ENCODE measurements around the gene CCDC71. TPM values are rescaled to one million over a fixed set of nuclear protein-coding genes. Genes with fewer than 3 reads are reported as not detected.

The CCDC71 gene
- total RNA-seq, 1 donor from 2014 or later: 33.4 TPM

- TF ChIP-seq CTCF (conservative IDR thresholded peaks at IDR 0.05; ENCODE audit: low read depth, low read length): no peak
- H3K4me3 ChIP-seq (ENCODE audit: low read depth, low read length): no peak overlapping the region
- no peak for DNase-seq (ENCODE audit: low read depth)
Observed at GRCh38 chr3:49198161-49198560, 32.0 kb upstream of the CCDC71 start.

GRCh38 chr3:49191741-49192140, 25.6 kb upstream of the CCDC71 start:
- no peak for TF ChIP-seq CTCF (conservative IDR thresholded peaks at IDR 0.05; ENCODE audit: low read depth, low read length)
- no peak overlapping the region for H3K4me3 ChIP-seq (ENCODE audit: low read depth, low read length)
- no peak for DNase-seq (ENCODE audit: low read depth)

- H3K4me3 ChIP-seq (ENCODE audit: low read depth, low read length): no peak overlapping the region
- no peak for TF ChIP-seq CTCF (conservative IDR thresholded peaks at IDR 0.05; ENCODE audit: low read depth, low read length)
- DNase-seq (ENCODE audit: low read depth): no peak
Observed at GRCh38 chr3:49183873-49184272, 17.7 kb upstream of the CCDC71 start.

GRCh38 chr3:49182682-49183081, 16.6 kb upstream of the CCDC71 start:
- TF ChIP-seq CTCF (conservative IDR thresholded peaks at IDR 0.05; ENCODE audit: low read depth, low read length): no peak
- no peak for DNase-seq (ENCODE audit: low read depth)
- H3K4me3 ChIP-seq (ENCODE audit: low read depth, low read length): no peak overlapping the region

- H3K4me3 ChIP-seq (ENCODE audit: low read depth, low read length): no peak overlapping the region
- no peak for TF ChIP-seq CTCF (conservative IDR thresholded peaks at IDR 0.05; ENCODE audit: low read depth, low read length)
- DNase-seq (ENCODE audit: low read depth): no peak
Observed at GRCh38 chr3:49181351-49181750, 15.2 kb upstream of the CCDC71 start.

- TF ChIP-seq CTCF (conservative IDR thresholded peaks at IDR 0.05; ENCODE audit: low read depth, low read length): no peak
- no peak for DNase-seq (ENCODE audit: low read depth)
- no peak overlapping the region for H3K4me3 ChIP-seq (ENCODE audit: low read depth, low read length)
Observed at GRCh38 chr3:49180116-49180515, 14.0 kb upstream of the CCDC71 start.

GRCh38 chr3:49177073-49177472, 10.9 kb upstream of the CCDC71 start:
- TF ChIP-seq CTCF (conservative IDR thresholded peaks at IDR 0.05; ENCODE audit: low read depth, low read length): no peak
- H3K4me3 ChIP-seq (ENCODE audit: low read depth, low read length): no peak overlapping the region
- no peak for DNase-seq (ENCODE audit: low read depth)

Measured in epithelial cell of proximal tubule (primary cell).